Kidney (tissue), 14 donors: ENCODE data around the gene STRN. TPM values are rescaled to one million over a fixed set of nuclear protein-coding genes. Genes with fewer than 3 reads are reported as not detected.

ENCODE experiments used
- DNase-seq, 5 donors: peaks; one replicate each; pipeline ENCODE4 v3.0.0-alpha.2; 2013 to 2020
- FAIRE-seq: peaks from 2 replicates; lab custom pipeline; 2012; peaks lifted over from hg19 to GRCh38; lab: Jason Lieb, UNC
- H3K27ac ChIP-seq, 2 donors: one replicate each; pipeline ENCODE4 v1.7.0; 2013; ENCODE audit warnings: low read depth in 2 of 2, low read length in 2 of 2, inconsistent platforms in 1 of 2
- H3K27me3 ChIP-seq: one replicate; pipeline ENCODE4 v1.7.1; 2013; ENCODE audit warnings: low read length, inconsistent platforms; ENCODE audit not compliant: control insufficient read depth, insufficient read depth
- H3K36me3 ChIP-seq, 3 donors: one replicate each; pipeline versions ENCODE4 v1.7.0 to v1.7.1; 2013; ENCODE audit warnings: low read length in 3 of 3, control low read depth in 1 of 3, inconsistent platforms in 1 of 3; ENCODE audit not compliant: insufficient read depth in 3 of 3, control insufficient read depth in 2 of 3
- H3K4me1 ChIP-seq, 3 donors: one replicate each; pipeline versions ENCODE4 v1.7.0 to v1.7.1; 2013; ENCODE audit warnings: low read length in 3 of 3, inconsistent platforms in 1 of 3, low read depth in 1 of 3; ENCODE audit not compliant: control insufficient read depth in 2 of 3, insufficient read depth in 2 of 3
- H3K4me3 ChIP-seq, 3 donors: one replicate each; pipeline versions ENCODE4 v1.7.0 to v1.8.1; 2013; ENCODE audit warnings: low read length in 3 of 3, control low read depth in 1 of 3, inconsistent platforms in 1 of 3
- H3K9ac ChIP-seq, 3 donors: one replicate each; pipeline versions ENCODE4 v1.7.0 to v1.7.1; 2013; ENCODE audit warnings: low read length in 3 of 3, control low read depth in 1 of 3, inconsistent platforms in 1 of 3
- H3K9me3 ChIP-seq, 3 donors: one replicate each; pipeline versions ENCODE4 v1.7.0 to v1.7.1; 2013; ENCODE audit warnings: low read length in 3 of 3, control low read depth in 1 of 3, inconsistent platforms in 1 of 3; ENCODE audit not compliant: control insufficient read depth in 2 of 3, insufficient read depth in 1 of 3
- CTCF ChIP-seq: IDR thresholded peaks from 3 replicates; pipeline ENCODE4 v1.5.1; 2012; ENCODE audit warnings: mild to moderate bottlenecking, moderate library complexity, borderline replicate concordance; ENCODE audit not compliant: insufficient read depth; ENCODE audit errors: extremely low read depth
- intact Hi-C: fragments of 100-400 bp; cut with DNase I; formaldehyde crosslinking; loops from one replicate; pipeline ENCODE4 v1.11.1; 2022
- polyA plus RNA-seq: library from polyadenylated mRNA; stranded (reverse); fragments of 350-450 nt; fragmentation: Illumina TruSeq; extraction: RNeasy Lipid Tissue Mini Kit (QIAGEN cat#74804); gene quantifications from one replicate; pipeline ENCODE4 v1.2.3, GENCODE V29; 2014; ENCODE audit warnings: low read depth, low replicate concordance; ENCODE audit not compliant: insufficient read depth
- total RNA-seq: library from RNA; stranded (reverse); fragmentation: NEBNext Ultra II Directional; extraction: Animal tissue kit (Norgen Biotek cat#: 25700); gene quantifications from one replicate; pipeline ENCODE4 v1.2.1, GENCODE V29; 2021
- donor health status: control.
- donor health status: control.
- donor health status: control.
- donor health status: control.
- donor health status: control.
- donor health status: DM: yes; HTN: yes; CAD: no.
- donor health status: Normal renal cell carcinoma (clear cell type).

The STRN gene
- total and polyA plus RNA-seq, 2 donors from 2014 or later, result 3.7 to 42.7 TPM

- no peak for FAIRE-seq
- no peak for DNase-seq
- H3K4me3 ChIP-seq, result no peak overlapping the region
- H3K4me1 ChIP-seq, result no peaks in the 10 kb centered on the region
- no peaks in the 10 kb centered on the region for H3K27me3 ChIP-seq
- intact Hi-C loops, result no loop called here
- H3K9me3 ChIP-seq, result peaks cover 0 to 2% (median 0%) of the 10 kb centered on the region in 3 donors
- H3K36me3 ChIP-seq, result no peaks in the 10 kb centered on the region
- TF ChIP-seq CTCF, result no peak
- no peak overlapping the region for H3K27ac ChIP-seq
- no peak overlapping the region for H3K9ac ChIP-seq
These were observed 163.4 kb downstream of the STRN start for GRCh38 chr2:36802952-36803351.

GRCh38 chr2:36801088-36801487, 165.2 kb downstream of the STRN start:
- Histone ChIP-seq H3K27me3 (no peaks in the 10 kb centered on the region), H3K9ac (no peak overlapping the region), H3K4me3 (no peak overlapping the region), H3K9me3 (peaks cover 0 to 2% (median 0%) of the 10 kb centered on the region in 3 donors), H3K36me3 (no peaks in the 10 kb centered on the region), H3K27ac (no peak overlapping the region), H3K4me1 (no peaks in the 10 kb centered on the region)
- no peak for TF ChIP-seq CTCF
- DNase-seq (no peak), FAIRE-seq (no peak)
- intact Hi-C loops, result no loop called here

DNA sequence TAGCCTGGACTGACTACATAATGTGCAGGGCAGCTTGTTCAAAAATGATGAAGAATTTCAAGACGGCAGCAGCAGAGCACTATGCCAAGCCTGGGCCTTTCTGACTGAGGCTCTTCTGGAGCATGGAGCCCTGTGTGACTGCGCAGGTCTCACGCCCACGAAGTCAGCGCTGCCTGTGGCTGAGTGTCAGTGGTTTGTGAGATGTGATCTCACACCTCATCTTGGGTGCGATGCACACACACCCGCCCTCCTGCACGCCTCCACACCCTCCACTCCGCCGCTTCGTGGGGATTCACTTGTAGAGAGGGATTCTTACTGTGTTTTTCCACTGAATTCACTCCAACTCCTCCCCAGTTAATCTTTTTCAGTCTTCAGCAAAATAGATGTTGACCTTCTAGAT, 166.0 kb downstream of the STRN start:
- H3K9me3 ChIP-seq, result peaks cover 0 to 2% (median 0%) of the 10 kb centered on the region in 3 donors
- no peak overlapping the region for H3K4me3 ChIP-seq
- no peaks in the 10 kb centered on the region for H3K27me3 ChIP-seq
- no peak for TF ChIP-seq CTCF
- no peaks in the 10 kb centered on the region for H3K36me3 ChIP-seq
- H3K9ac ChIP-seq, result no peak overlapping the region
- no peak overlapping the region for H3K27ac ChIP-seq
- no peaks in the 10 kb centered on the region for H3K4me1 ChIP-seq
- FAIRE-seq (no peak), DNase-seq (no peak)
- intact Hi-C loops, result no loop called here

DNA sequence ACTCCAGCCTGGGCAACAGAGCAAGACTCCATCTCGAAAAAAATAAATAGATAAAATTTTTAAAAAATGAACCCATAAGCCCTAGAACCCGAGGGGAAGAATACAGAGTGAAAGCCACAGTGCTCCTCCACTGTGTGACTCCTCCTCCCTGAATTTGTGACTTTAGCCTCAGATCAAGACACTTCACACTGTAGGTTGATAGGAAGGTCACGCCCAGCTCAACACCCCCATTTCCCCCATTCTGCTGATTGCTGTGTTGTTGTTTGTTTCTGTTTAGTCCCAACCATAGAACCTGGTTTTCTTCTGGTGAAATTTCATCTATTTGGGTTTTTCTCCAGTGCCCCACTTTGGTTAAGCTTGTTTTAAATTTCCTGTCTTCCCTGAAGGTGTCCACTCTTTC, 167.6 kb downstream of the STRN start:
- H3K27me3 ChIP-seq, result no peaks in the 10 kb centered on the region
- DNase-seq (no peak), FAIRE-seq (no peak)
- intact Hi-C loops, result no loop called here
- H3K27ac ChIP-seq, result no peak overlapping the region
- no peaks in the 10 kb centered on the region for H3K36me3 ChIP-seq
- no peak overlapping the region for H3K4me3 ChIP-seq
- peaks cover 0 to 2% (median 0%) of the 10 kb centered on the region in 3 donors for H3K9me3 ChIP-seq
- no peak overlapping the region for H3K9ac ChIP-seq
- H3K4me1 ChIP-seq, result no peaks in the 10 kb centered on the region
- no peak for TF ChIP-seq CTCF
